ENCODE results near the gene TSPAN4.

DNA sequence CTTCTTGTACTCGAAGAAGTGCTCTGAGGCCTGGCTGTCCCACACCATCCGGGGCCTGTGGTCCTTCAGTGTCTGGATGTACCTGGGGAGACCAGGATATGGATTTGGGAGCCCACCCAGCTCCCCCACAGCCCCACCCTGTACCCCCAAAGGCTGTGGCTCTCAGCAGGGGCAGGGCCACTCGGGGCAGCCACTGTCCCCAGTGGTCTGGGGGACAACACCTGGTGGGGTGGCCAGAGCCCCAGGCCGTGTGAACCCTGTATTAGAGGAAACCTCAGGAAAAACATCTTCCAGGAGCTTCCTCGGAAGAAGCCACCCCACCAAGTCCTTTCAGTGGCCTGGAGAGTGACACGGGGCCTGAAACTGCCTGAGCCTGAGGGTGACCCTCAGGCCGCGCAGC lies 27.8 kb downstream of the TSPAN4 start:
- TF ChIP-seq CTCF (IDR thresholded peaks at IDR 0.05; ENCODE audit: insufficient read depth, low read length) (no peak), REST (IDR thresholded peaks at IDR 0.05; ENCODE audit: insufficient replicate concordance, low read depth) (no peak)
